Esophagus squamous epithelium (tissue), 5 donors: Measurements from ENCODE around the gene METAP2. TPM values are rescaled to one million over a fixed set of nuclear protein-coding genes. Genes with fewer than 3 reads are reported as not detected.
A peak's percentile ranks its signal among the peaks of the same experiment; 100 is the strongest.

ENCODE experiments used
- DNase-seq: peaks from one replicate; lab custom pipeline; 2025; lab: John Stamatoyannopoulos, UW
- H3K27ac ChIP-seq, 4 donors: fragments of 200-600 bp; sonication (generic); one replicate each; pipeline ENCODE4 v1.5.1; 2016 to 2019; ENCODE audit warnings: mild to moderate bottlenecking in 1 of 4
- H3K27me3 ChIP-seq, 4 donors: fragments of 200-600 bp; sonication (generic); 1 replicate in 3 of 4; 2 replicates in 1 of 4; pipeline versions ENCODE4 v1.5.1 to v1.6.0; 2017 to 2021; ENCODE audit warnings: antibody characterized with exemption in 1 of 4
- H3K36me3 ChIP-seq, 3 donors: fragments of 200-600 bp; sonication (generic); one replicate each; pipeline ENCODE4 v1.5.1; 2016 to 2019
- H3K4me1 ChIP-seq, 3 donors: fragments of 200-600 bp; sonication (generic); one replicate each; pipeline ENCODE4 v1.5.1; 2017 to 2019
- H3K4me3 ChIP-seq, 4 donors: fragments of 200-600 bp; sonication (generic); 1 replicate in 3 of 4; 2 replicates in 1 of 4; pipeline ENCODE4 v1.5.1; 2016 to 2019; ENCODE audit warnings: mild to moderate bottlenecking in 2 of 4, moderate library complexity in 1 of 4
- H3K9me3 ChIP-seq, 3 donors: fragments of 200-600 bp; sonication (generic); one replicate each; pipeline ENCODE4 v1.5.1; 2016 to 2019
- POLR2A ChIP-seq, 4 donors: fragments of 450-650 bp; IDR thresholded peaks; one replicate each; pipeline ENCODE4 v1.6.1; 2017; ENCODE audit warnings: antibody characterized with exemption in 4 of 4, mild to moderate bottlenecking in 4 of 4, moderate library complexity in 3 of 4
- WGBS, 2 donors: methylation state at CpG; one replicate each; pipeline ENCODE4 v1.1.5; 2018; 5-methylcytosine and 5-hydroxymethylcytosine counted together
- intact Hi-C: fragments of 100-400 bp; cut with DNase I; formaldehyde crosslinking; loops from one replicate; pipeline ENCODE4 v1.15.0; 2022
- total RNA-seq, 4 donors: library from RNA; depleted of rRNA; stranded (reverse); fragments of >200 nt; gene quantifications; one replicate each; pipeline ENCODE4 v1.1.0, GENCODE V29; 2016
- TF ChIP-seq, protein P1 (sequence below), 6 experiments: fragments of 450-650 bp in 4 of 6; fragments of 200-600 bp in 2 of 6; sonication (generic) in 2 of 6; IDR thresholded peaks; one replicate each; pipeline ENCODE4 v1.5.1; 2016 to 2019; ENCODE audit warnings: antibody characterized with exemption in 6 of 6, mild to moderate bottlenecking in 4 of 6, moderate library complexity in 4 of 6
- donor health status: DM: yes; HTN: yes; CAD: no.

The METAP2 gene
- total RNA-seq, 4 donors from 2014 or later = 52.1 to 83.1 (median 62.1) TPM

DNA sequence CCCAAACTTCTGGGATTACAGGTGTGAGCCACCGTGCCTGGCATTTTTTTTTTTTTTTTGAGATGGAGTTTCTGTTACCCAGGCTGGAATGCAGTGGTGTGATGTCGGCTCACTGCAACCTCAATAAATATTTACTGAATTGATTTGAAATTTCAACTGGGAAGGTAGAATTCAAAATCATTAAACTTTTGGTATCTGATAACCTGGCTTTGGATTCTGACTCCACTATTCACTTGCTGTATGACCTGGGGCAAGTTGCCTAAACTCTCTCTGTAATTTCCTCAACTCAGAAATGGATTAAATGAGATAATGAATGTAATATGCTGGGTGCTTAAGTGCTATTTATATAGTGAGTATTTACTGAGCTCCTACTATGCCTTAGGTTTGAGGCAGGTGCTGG is 8.7 kb upstream of the METAP2 start:
- Histone ChIP-seq H3K27me3 (no peaks in the 10 kb centered on the region), H3K27ac (no peak overlapping the region), H3K4me3 (no peak overlapping the region), H3K4me1 (no peaks in the 10 kb centered on the region), H3K9me3 (no peaks in the 10 kb centered on the region), H3K36me3 (no peaks in the 10 kb centered on the region)
- WGBS, 2 donors = 59 to 73% methylated on average over 2 of the region's 2 CpGs
- intact Hi-C loops = no loop called here
- no peak for TF ChIP-seq POLR2A (IDR thresholded peaks at IDR 0.05)
- TF ChIP-seq, protein P1, sequence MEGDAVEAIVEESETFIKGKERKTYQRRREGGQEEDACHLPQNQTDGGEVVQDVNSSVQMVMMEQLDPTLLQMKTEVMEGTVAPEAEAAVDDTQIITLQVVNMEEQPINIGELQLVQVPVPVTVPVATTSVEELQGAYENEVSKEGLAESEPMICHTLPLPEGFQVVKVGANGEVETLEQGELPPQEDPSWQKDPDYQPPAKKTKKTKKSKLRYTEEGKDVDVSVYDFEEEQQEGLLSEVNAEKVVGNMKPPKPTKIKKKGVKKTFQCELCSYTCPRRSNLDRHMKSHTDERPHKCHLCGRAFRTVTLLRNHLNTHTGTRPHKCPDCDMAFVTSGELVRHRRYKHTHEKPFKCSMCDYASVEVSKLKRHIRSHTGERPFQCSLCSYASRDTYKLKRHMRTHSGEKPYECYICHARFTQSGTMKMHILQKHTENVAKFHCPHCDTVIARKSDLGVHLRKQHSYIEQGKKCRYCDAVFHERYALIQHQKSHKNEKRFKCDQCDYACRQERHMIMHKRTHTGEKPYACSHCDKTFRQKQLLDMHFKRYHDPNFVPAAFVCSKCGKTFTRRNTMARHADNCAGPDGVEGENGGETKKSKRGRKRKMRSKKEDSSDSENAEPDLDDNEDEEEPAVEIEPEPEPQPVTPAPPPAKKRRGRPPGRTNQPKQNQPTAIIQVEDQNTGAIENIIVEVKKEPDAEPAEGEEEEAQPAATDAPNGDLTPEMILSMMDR (IDR thresholded peaks at IDR 0.05) = no peak
- DNase-seq = no peak

DNA sequence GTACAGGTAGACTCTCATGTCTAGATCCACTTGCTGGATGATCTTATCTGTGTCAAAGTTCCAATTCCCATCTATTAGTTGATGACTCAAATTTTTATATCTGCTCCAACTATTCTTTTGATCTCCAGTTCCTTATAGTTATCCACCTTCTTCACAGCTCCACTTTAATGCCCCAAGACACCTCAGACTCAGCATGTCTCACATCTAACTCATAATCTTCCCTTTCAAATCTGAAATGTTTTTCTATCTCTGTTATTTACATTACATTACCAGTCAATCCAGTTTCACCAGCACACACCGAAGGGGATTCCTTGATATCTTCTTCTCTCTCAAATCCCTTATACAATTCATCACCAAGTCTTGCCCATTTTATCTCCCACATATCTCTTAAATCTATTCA is 3.7 kb upstream of the METAP2 start:
- Histone ChIP-seq H3K27ac (no peak overlapping the region), H3K9me3 (no peaks in the 10 kb centered on the region), H3K36me3 (no peaks in the 10 kb centered on the region), H3K4me1 (peaks cover 0 to 15% (median 7%) of the 10 kb centered on the region in 3 donors), H3K27me3 (no peaks in the 10 kb centered on the region), H3K4me3 (no peak overlapping the region)
- TF ChIP-seq POLR2A (IDR thresholded peaks at IDR 0.05) = no peak
- TF ChIP-seq, protein P1 (IDR thresholded peaks at IDR 0.05) = no peak
- DNase-seq = no peak
- intact Hi-C loops = no loop called here
- 40 to 58% methylated on average over 1 of the region's 1 CpG for WGBS, 2 donors

DNA sequence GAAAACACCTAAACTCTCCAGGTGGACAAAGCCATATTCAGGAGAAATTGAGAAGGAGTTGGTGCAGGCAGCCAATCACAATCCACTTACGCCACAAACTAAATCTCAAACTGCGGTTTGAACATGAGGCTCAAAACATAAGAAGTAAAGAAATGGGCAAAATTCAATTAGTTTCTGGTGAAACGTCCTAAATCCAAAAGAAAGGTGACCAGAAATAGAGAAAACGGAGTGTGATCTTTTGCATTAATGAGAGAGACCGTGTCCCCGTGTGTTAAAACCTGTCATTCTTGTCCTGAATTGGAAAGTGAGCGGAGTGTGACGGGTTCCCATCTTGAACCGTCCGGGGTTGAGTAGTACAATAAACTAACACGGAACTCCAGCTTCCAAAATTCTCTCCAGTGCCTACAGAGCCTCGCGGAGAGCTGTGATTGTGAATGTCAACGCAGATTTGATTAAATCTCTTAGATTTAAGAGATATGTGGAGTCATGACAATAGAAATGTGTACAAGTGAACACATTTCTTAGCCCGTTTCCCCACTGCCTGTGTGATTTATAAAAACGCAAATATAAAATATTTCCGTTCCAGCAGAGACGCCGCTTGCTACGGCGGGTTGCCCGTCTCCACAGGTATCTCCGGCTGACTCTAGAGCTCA is 595 bp upstream of the METAP2 start:
- intact Hi-C loops = no loop called here
- Histone ChIP-seq H3K4me3 (peak overlapping the region; percentile 68 to 86 (median 81)), H3K36me3 (peaks cover 0 to 26% (median 10%) of the 10 kb centered on the region in 3 donors), H3K27me3 (no peaks in the 10 kb centered on the region), H3K9me3 (no peaks in the 10 kb centered on the region), H3K27ac (peak overlapping the region; percentile 94 to 96 (median 95)), H3K4me1 (peaks cover 0 to 45% (median 11%) of the 10 kb centered on the region in 3 donors)
- 0% methylated on average over 22 to 23 of the region's 23 CpGs for WGBS, 2 donors
- no peak for TF ChIP-seq POLR2A (IDR thresholded peaks at IDR 0.05)
- TF ChIP-seq, protein P1 (IDR thresholded peaks at IDR 0.05) = no peak
- no peak for DNase-seq

DNA sequence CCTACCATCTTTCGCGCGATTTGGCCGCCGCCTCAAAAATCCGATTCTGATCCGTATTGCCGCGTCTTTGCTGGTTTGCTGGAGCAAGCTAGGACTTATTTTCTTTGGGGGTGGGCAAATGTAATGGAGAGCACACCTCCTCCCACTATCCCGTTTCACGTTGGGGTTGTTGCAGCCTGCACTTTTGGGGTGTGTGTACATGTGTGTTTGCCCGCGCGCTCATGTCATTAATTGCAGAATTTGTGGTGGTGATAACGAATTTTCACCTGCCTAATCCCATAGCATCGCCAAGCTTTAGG is 657 bp downstream of the METAP2 start:
- TF ChIP-seq POLR2A (IDR thresholded peaks at IDR 0.05) = no peak
- TF ChIP-seq, protein P1 (IDR thresholded peaks at IDR 0.05) = no peak
- Histone ChIP-seq H3K27me3 (no peaks in the 10 kb centered on the region), H3K27ac (peak overlapping the region; percentile 94 to 96 (median 95)), H3K4me3 (peak overlapping the region; percentile 68 to 86 (median 81)), H3K4me1 (peaks cover 0 to 57% (median 11%) of the 10 kb centered on the region in 3 donors), H3K9me3 (no peaks in the 10 kb centered on the region), H3K36me3 (peaks cover 0 to 39% (median 11%) of the 10 kb centered on the region in 3 donors)
- intact Hi-C loops = no loop called here
- no peak for DNase-seq
- 0% methylated on average over 9 to 16 of the region's 16 CpGs for WGBS, 2 donors

DNA sequence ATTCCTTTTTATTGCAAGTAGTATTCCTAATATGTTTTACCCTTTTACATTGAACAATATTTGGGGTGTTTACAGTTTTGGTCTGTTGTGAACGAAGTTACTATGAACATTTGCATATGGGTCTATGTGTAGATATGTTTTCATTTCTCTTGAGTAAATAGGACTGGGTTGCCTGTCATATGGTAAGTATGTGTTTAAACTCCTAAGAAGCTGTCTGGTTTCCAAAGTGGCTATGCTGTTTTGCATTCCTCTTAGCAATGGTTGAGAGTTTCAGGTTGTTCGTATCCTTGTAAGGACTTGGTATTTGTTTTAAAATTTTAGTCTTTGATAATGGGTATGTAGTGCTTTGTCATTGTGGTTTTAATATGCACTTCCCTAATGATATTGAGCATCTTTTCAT is 6.3 kb downstream of the METAP2 start:
- no peaks in the 10 kb centered on the region for H3K9me3 ChIP-seq
- no peaks in the 10 kb centered on the region for H3K27me3 ChIP-seq
- intact Hi-C loops = no loop called here
- peaks cover 0 to 71% (median 11%) of the 10 kb centered on the region in 3 donors for H3K36me3 ChIP-seq
- no peak overlapping the region for H3K4me3 ChIP-seq
- WGBS, 2 donors = 74 to 80% methylated on average over 2 of the region's 2 CpGs
- no peak for DNase-seq
- no peak for TF ChIP-seq POLR2A (IDR thresholded peaks at IDR 0.05)
- TF ChIP-seq, protein P1 (IDR thresholded peaks at IDR 0.05) = no peak
- no peak overlapping the region for H3K27ac ChIP-seq
- H3K4me1 ChIP-seq = peaks cover 0 to 68% (median 9%) of the 10 kb centered on the region in 3 donors
